OCI-LY1 (cell line): ENCODE results near the gene FANCB.

Experiments used
- H2AFZ ChIP-seq: fragments of 200-600 bp; sonication (generic), shearing (Covaris generic); 2 replicates; pipeline ENCODE4 v1.6.0; 2014; ENCODE audit warnings: antibody characterized with exemption, mild to moderate bottlenecking, low read length
- H3F3A ChIP-seq: fragments of 200-600 bp; sonication (generic), shearing (Covaris generic); 2 replicates; pipeline ENCODE4 v1.6.0; 2014; ENCODE audit warnings: mild to moderate bottlenecking, antibody characterized with exemption, low read length, moderate library complexity; ENCODE audit not compliant: insufficient read depth
- H3K27ac ChIP-seq: fragments of 200-600 bp; sonication (generic); 2 replicates; pipeline ENCODE4 v1.5.1; 2014; ENCODE audit warnings: low read length, mixed run types, mild to moderate bottlenecking, low read depth; ENCODE audit not compliant: poor library complexity, severe bottlenecking
- H3K27me3 ChIP-seq: fragments of 200-600 bp; sonication (generic); 2 replicates; pipeline ENCODE4 v1.6.0; 2014; ENCODE audit warnings: antibody characterized with exemption, mild to moderate bottlenecking, low read length, moderate library complexity; ENCODE audit not compliant: insufficient read depth
- H3K36me3 ChIP-seq: fragments of 200-600 bp; sonication (generic); 2 replicates; pipeline ENCODE4 v1.6.1; 2014; ENCODE audit warnings: mild to moderate bottlenecking, antibody characterized with exemption, low read length, moderate library complexity, mixed read lengths; ENCODE audit not compliant: insufficient read depth
- H3K4me1 ChIP-seq: fragments of 200-600 bp; sonication (generic); 2 replicates; pipeline ENCODE4 v1.5.1; 2014; ENCODE audit warnings: mild to moderate bottlenecking, low read length, moderate library complexity; ENCODE audit not compliant: insufficient read depth, severe bottlenecking
- H3K4me2 ChIP-seq: fragments of 200-600 bp; sonication (generic), shearing (Covaris generic); 2 replicates; pipeline ENCODE4 v1.6.1; 2014; ENCODE audit warnings: low read length
- H3K4me3 ChIP-seq: fragments of 200-600 bp; sonication (generic); 2 replicates; pipeline ENCODE4 v1.5.1; 2014; ENCODE audit warnings: low read length, low read depth, mild to moderate bottlenecking, mixed read lengths; ENCODE audit not compliant: poor library complexity, severe bottlenecking
- H3K79me2 ChIP-seq: fragments of 200-600 bp; shearing (Covaris generic); 2 replicates; pipeline ENCODE4 v1.6.1; 2016; ENCODE audit warnings: mixed run types, low read length, mixed read lengths; ENCODE audit not compliant: insufficient read depth
- H3K9ac ChIP-seq: fragments of 200-600 bp; sonication (generic), shearing (Covaris generic); 2 replicates; pipeline ENCODE4 v1.6.1; 2014; ENCODE audit warnings: mild to moderate bottlenecking, low read length, mixed read lengths
- H3K9me2 ChIP-seq: fragments of 200-600 bp; sonication (generic), shearing (Covaris generic); 2 replicates; pipeline ENCODE4 v1.6.1; 2014; ENCODE audit warnings: low read depth, mild to moderate bottlenecking, low read length, mixed read lengths
- H3K9me3 ChIP-seq: fragments of 200-600 bp; shearing (Covaris generic); 2 replicates; pipeline ENCODE4 v1.6.1; 2014; ENCODE audit warnings: low read length, mixed read lengths
- H4K20me1 ChIP-seq: fragments of 200-600 bp; sonication (generic), shearing (Covaris generic); 2 replicates; pipeline ENCODE4 v1.6.0; 2016; ENCODE audit warnings: mild to moderate bottlenecking, low read length; ENCODE audit not compliant: insufficient read depth
- CTCF ChIP-seq: fragments of 200-600 bp; sonication (generic), shearing (Covaris generic); IDR thresholded peaks from 2 replicates; pipeline ENCODE4 v1.5.1; 2017; ENCODE audit warnings: mild to moderate bottlenecking, antibody characterized with exemption, low read length, moderate library complexity, mixed read lengths
- EZH2 ChIP-seq: fragments of 200-600 bp; sonication (generic), shearing (Covaris generic); IDR thresholded peaks from 2 replicates; pipeline ENCODE4 v1.8.0; 2017; ENCODE audit warnings: borderline replicate concordance, mixed run types, mild to moderate bottlenecking, antibody characterized with exemption, low read length, moderate library complexity, mixed read lengths

The FANCB gene

GRCh38 chrX:14802943-14803710 lies 69.7 kb downstream of the FANCB start:
- no peaks in the 10 kb centered on the region for H3K79me2 ChIP-seq
- TF ChIP-seq CTCF (no peak), EZH2 (no peak)
- no peak overlapping the region for H3K4me2 ChIP-seq
- no peaks in the 10 kb centered on the region for H3F3A ChIP-seq
- H3K27me3 ChIP-seq, result no peaks in the 10 kb centered on the region
- no peak overlapping the region for H3K9ac ChIP-seq
- no peaks in the 10 kb centered on the region for H3K4me1 ChIP-seq
- no peaks in the 10 kb centered on the region for H3K9me3 ChIP-seq
- H3K27ac ChIP-seq, result no peak overlapping the region
- H3K36me3 ChIP-seq, result no peaks in the 10 kb centered on the region
- no peaks in the 10 kb centered on the region for H3K9me2 ChIP-seq
- H4K20me1 ChIP-seq, result no peaks in the 10 kb centered on the region
- no peak overlapping the region for H3K4me3 ChIP-seq
- no peak overlapping the region for H2AFZ ChIP-seq

GRCh38 chrX:14801136-14801535 lies 71.7 kb downstream of the FANCB start:
- H3K4me1 ChIP-seq, result no peaks in the 10 kb centered on the region
- no peaks in the 10 kb centered on the region for H3F3A ChIP-seq
- TF ChIP-seq EZH2 (no peak), CTCF (no peak)
- no peak overlapping the region for H3K27ac ChIP-seq
- no peaks in the 10 kb centered on the region for H3K79me2 ChIP-seq
- no peak overlapping the region for H3K4me2 ChIP-seq
- H4K20me1 ChIP-seq, result no peaks in the 10 kb centered on the region
- H3K9ac ChIP-seq, result no peak overlapping the region
- H3K4me3 ChIP-seq, result no peak overlapping the region
- no peaks in the 10 kb centered on the region for H3K27me3 ChIP-seq
- no peaks in the 10 kb centered on the region for H3K9me3 ChIP-seq
- H2AFZ ChIP-seq, result no peak overlapping the region
- H3K9me2 ChIP-seq, result no peaks in the 10 kb centered on the region
- no peaks in the 10 kb centered on the region for H3K36me3 ChIP-seq

GRCh38 chrX:14798805-14799397 lies 74.0 kb downstream of the FANCB start:
- H3K27ac ChIP-seq, result no peak overlapping the region
- no peaks in the 10 kb centered on the region for H3K27me3 ChIP-seq
- no peak overlapping the region for H3K4me3 ChIP-seq
- H2AFZ ChIP-seq, result no peak overlapping the region
- H3K79me2 ChIP-seq, result no peaks in the 10 kb centered on the region
- H3K36me3 ChIP-seq, result no peaks in the 10 kb centered on the region
- no peak for TF ChIP-seq EZH2
- no peak for TF ChIP-seq CTCF
- H3K4me2 ChIP-seq, result no peak overlapping the region
- H3K4me1 ChIP-seq, result no peaks in the 10 kb centered on the region
- no peak overlapping the region for H3K9ac ChIP-seq
- H3K9me3 ChIP-seq, result no peaks in the 10 kb centered on the region
- no peaks in the 10 kb centered on the region for H3F3A ChIP-seq
- no peaks in the 10 kb centered on the region for H3K9me2 ChIP-seq
- H4K20me1 ChIP-seq, result no peaks in the 10 kb centered on the region
